HG03460 (cell line): ENCODE results near the gene RXRA.
A peak's percentile ranks its signal among the peaks of the same experiment; 100 is the strongest.

ENCODE experiments used
- ATAC-seq: cut with Tn5 transposase; IDR thresholded peaks from one replicate; pipeline ENCODE4 v1.9.1; 2021; ENCODE audit not compliant: unreplicated experiment

The RXRA gene

DNA sequence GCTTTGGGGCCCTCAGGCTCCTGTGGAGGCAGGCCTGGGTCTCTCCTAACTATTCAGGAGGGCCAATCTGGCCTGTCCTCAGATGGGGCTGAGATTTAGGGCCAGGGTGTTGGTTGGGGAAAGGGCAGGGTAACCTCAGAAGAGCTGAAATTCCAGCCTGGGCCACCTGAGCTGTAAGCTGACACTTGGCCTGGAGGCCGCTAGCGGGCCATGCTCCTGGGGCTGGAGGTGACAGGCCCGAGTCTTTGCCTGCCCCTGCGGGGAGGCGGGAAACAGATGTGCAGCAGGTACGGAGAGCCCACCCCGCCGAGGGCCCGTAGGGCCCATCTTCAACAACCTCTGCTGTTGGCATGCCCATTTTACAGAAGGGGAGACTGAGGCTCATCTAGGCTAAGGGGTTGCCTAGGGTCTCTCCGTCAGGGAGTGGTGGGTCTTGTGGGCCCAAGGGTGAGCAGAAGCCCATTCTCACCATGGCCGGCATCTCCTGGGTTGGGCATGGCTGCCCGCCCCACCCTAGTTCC is 69.5 kb downstream of the RXRA start:
- ATAC-seq = no peak

- ATAC-seq = peak; percentile 50
These were observed 70.0 kb downstream of the RXRA start for GRCh38 chr9:134396258-134396742.

DNA sequence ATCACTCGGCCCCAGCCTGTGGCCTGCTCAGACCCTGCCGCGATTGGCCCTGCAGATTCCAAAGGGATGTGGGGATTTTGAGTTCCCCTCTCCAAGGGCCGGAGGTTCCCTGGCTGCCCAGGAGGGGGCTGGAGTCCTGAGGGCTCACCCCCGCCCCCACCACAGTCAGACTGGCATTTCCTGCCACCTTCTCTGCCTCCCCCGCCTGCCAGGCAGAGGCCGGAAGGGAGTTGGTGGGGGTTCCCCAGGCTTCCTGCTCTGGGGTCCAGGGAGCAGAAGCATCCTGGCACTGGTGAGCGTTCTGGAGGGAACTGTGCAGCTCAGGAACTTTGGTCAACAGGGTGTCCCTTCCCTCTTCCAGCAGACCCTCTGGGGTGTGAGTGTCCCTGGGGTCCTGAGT is 70.6 kb downstream of the RXRA start:
- ATAC-seq = no peak

DNA sequence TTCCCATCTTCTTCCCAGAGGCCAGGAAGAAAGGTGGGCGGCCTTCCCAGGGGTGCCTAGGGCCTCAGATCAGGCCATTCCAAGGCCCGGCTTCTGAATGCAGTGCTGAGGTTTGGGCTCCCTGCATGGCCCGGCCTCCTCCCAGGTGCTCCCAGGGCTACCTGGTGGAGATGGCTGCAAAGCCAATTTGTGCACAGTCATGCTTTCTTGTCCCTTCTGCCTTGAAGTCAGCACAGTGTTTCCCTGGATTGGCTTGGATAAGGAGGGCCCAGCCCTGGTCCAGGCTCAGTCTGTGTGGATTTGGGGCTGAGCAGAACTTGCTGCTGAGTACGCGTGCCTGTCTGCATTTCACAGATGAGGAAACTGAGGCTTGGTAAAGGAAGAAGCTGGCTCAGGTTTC is 72.5 kb downstream of the RXRA start:
- no peak for ATAC-seq

- ATAC-seq = no peak
These were observed 73.3 kb downstream of the RXRA start for GRCh38 chr9:134399435-134400056.

- no peak for ATAC-seq
These were observed 74.0 kb downstream of the RXRA start for GRCh38 chr9:134400283-134400682.

DNA sequence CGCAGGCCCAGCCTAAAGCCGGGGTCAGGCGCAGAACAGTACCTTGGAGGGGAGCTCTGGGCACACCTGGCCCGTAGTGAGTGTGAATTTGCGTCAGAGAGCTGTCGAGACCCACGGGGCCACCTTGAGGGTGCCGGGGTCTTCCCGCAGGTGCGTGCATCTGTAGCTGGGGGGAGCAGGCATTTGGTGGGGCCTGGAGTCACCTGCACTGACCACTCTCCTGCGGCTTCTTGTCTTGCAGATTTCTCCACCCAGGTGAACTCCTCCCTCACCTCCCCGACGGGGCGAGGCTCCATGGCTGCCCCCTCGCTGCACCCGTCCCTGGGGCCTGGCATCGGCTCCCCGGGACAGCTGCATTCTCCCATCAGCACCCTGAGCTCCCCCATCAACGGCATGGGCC is 75.1 kb downstream of the RXRA start:
- ATAC-seq = no peak

DNA sequence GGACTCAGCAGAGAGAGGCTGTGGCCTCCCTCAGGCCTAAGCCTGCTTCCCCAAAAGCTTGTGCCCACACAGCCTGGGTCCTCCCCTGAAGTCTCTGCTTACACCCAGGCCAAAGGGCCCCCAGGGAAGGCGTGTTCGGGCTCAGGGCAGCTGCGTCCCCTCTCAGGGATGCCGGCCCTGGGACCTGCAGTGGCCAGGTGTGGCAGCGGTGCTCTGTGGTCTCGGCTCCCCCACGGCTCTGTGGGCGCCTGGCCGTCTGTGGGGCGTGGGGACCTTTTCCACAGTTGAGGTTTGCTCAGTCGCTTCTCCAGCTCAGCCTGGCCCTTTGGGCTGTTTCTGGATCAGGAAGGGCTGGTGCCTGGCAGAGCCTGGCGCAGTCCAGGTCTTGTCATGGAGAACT is 75.9 kb downstream of the RXRA start:
- no peak for ATAC-seq

GRCh38 chr9:134403292-134403681 is 77.0 kb downstream of the RXRA start:
- ATAC-seq = no peak

DNA sequence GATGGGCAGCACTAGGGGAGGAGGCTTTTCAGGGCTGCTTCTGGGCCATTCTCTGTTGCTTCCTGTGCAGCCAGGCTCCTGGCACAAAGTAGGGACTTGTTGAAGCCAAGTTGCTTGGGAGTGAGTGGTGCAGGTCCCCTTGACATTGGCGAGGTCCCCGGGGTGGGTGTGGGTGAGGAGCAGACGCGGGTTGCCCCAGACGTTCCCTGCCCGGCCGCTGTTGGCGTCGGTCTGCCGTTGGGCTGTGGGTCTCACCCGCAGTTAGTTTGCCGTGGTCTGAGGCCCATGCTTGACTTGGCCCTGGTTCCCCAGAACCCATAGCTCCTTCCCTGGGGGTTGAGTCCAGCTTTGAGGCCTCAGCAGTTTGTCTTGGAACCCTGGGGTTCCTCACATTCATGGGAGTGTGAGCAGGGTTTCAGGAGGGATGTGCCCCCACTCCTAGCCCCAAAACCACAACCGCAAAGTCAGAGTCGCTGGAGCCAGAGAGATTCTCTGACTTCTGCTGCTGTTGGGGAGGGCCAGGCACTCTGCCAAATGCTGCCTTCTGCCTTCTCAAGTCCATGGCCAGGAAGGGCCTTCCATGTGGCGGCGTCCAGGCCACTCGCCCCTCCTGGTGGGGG is 77.5 kb downstream of the RXRA start:
- ATAC-seq = no peak

- no peak for ATAC-seq
These were observed 78.4 kb downstream of the RXRA start for GRCh38 chr9:134404376-134405358.

DNA sequence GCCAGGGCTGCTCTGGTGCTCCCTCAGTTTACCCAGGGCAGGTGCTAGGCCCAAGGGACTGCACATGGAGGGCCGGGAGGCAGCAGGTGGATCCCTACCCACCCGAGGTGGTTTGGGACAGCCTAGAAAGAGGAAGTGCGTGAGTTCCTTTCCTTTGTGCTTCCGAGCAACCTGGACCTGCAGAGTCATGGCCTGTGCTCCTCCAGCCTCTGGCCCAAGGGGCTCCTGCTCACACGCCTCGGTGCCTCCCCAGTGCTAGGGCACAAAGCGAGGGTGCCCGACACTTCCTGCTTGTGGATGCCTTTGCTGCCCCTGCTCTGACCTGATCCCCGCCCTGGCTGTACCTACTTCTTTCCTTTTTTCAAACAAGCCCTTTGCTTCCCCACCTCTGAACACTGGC is 79.3 kb downstream of the RXRA start:
- ATAC-seq = no peak

- ATAC-seq = no peak
These were observed 80.3 kb downstream of the RXRA start for GRCh38 chr9:134406366-134407120.

GRCh38 chr9:134407121-134407779 is 81.0 kb downstream of the RXRA start:
- peak; percentile 56 for ATAC-seq

GRCh38 chr9:134408389-134408788 is 82.1 kb downstream of the RXRA start:
- no peak for ATAC-seq

DNA sequence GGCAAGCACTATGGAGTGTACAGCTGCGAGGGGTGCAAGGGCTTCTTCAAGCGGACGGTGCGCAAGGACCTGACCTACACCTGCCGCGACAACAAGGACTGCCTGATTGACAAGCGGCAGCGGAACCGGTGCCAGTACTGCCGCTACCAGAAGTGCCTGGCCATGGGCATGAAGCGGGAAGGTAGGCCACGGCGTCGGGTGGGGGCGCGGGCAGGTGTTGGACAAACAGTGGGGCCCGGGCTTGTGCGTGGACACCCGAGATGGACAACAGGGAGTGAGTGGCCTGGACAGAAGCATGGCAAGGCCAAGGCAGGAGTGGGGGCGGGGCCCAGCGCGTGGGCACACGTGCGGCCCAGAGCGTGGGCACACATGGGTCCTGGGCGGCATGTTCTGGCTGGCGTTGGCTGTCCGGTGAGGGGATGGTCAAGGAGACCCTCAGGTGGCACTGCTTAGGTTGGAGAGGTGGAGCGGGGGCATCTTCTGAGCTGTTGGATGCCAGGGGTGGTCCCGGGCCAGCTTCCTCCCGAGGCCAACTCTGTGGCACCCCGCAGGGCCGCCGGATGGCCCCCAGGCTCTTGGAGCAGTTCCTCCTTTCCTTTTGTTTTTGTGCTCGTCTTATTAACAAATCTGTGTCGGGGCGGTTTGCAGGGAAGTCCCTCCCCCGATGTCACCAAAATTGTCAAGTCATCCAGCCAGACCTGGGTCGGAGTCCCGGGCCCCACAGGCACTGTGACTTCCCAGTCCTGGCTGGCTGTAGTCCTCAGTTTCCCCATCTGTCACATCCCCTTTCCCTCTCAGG is 82.9 kb downstream of the RXRA start:
- no peak for ATAC-seq

DNA sequence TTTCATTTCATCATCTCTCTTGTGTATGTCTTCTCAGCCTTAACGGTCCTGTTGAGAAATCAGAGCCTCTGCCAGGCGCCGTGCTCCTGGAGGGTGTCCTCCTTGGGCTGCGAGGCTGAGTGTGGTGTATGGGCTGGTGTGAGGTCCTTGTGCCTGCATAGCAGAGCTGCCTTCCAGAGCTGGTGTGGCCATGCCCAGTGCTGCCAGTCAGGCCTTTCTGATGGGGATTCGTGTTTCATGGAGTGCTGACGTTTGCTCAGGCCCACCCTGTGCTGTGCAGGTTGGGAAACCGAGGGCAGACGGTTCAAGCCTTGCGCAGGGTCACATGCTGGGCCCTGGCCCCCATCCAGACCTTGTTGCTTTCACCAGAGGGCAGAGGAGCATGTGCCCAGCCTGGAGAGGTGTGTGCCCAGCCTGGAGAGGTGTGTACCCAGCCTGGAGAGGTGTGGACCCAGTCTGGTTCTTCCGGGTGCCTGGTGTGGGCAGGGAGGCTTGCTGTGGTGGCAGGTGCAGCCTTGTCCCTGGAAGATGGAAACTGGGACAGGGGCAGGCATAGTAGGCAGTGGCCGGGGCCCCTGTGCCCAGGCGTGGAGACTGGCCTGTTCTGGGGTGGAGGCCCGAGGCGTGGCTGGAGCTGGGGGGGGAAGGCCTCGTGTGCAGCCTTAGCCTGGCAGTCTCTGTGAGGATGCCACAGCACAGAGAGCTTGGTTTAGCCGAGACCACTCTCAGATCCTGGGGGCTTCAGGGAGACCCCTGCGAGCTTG is 84.0 kb downstream of the RXRA start:
- no peak for ATAC-seq

GRCh38 chr9:134410835-134411217 is 84.6 kb downstream of the RXRA start:
- no peak for ATAC-seq
